Mucosa of descending colon (tissue), 3 donors: Measurements from ENCODE around the gene HEXIM2. TPM values are rescaled to one million over a fixed set of nuclear protein-coding genes. Genes with fewer than 3 reads are reported as not detected.

ENCODE experiments used
- ATAC-seq: fragments of 200-7000 bp; cut with Tn5 transposase; one replicate; pipeline ENCODE4 v1.9.1; 2020; ENCODE audit warnings: mild to moderate bottlenecking, moderate library complexity
- DNase-seq, 3 donors: peaks; one replicate each; pipeline ENCODE4 v3.0.0-alpha.2; 2020
- H3K36me3 ChIP-seq: fragments of 200-600 bp; one replicate; pipeline ENCODE4 v1.8.0; 2021; ENCODE audit warnings: low read depth, mild to moderate bottlenecking
- H3K4me1 ChIP-seq: fragments of 200-600 bp; one replicate; pipeline ENCODE4 v1.8.0; 2021; ENCODE audit warnings: low read depth, mild to moderate bottlenecking
- H3K4me3 ChIP-seq: fragments of 200-600 bp; one replicate; pipeline ENCODE4 v1.8.0; 2021; ENCODE audit warnings: mild to moderate bottlenecking
- H3K9me3 ChIP-seq: fragments of 200-600 bp; one replicate; pipeline ENCODE4 v1.8.0; 2021; ENCODE audit warnings: mild to moderate bottlenecking
- intact Hi-C, 2 donors: fragments of 100-400 bp; cut with DNase I in 1 of 2; cut with micrococcal nuclease in 1 of 2; formaldehyde crosslinking; loops; one replicate each; pipeline versions ENCODE4 v1.11.0 to v1.11.1; 2022; cut with DNase I, micrococcal nuclease
- total RNA-seq, 3 donors: library from RNA; stranded (reverse); fragmentation: NEBNext Ultra II Directional in 2 of 3; extraction: Animal tissue kit (Norgen Biotek cat#: 25700) in 2 of 3; gene quantifications; one replicate each; pipeline versions ENCODE4 v1.2.1 to v1.2.4, GENCODE V29; 2021 to 2023
- TF ChIP-seq, protein P1 (sequence below): fragments of 200-600 bp; IDR thresholded peaks from one replicate; pipeline ENCODE4 v1.8.0; 2022; ENCODE audit warnings: antibody characterized with exemption, mild to moderate bottlenecking
- donor health status: DM: no; HTN: no; CAD: no; lungs with moderate emphysema.
- donor health status: DM: no; HTN: no; CAD: no.
- donor health status: DM: no; HTN: yes; CAD: no.

Gene HEXIM2
- total RNA-seq, 3 donors from 2014 or later = 3.9 to 9.6 (median 4.5) TPM

DNA sequence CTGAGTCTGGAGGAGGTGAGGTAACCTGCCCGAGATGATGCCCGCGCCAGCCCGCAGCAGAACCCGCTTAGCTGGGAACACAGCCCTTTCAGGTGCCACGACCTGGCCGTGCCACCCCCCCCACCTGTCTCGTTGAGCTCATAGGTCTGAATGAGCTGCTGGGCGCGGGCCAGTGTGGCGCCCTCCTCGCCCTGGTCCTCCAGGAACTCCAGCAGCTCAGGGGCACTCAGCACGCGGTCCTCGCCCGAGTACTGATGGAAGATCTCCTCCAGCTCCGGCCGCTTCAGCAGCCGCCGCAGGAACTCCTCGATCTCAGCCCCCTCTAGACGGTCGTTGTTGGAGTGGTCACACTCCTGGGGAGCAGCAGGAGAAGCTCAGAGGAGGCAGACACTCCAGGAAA, 43.0 kb upstream of the HEXIM2 start:
- Histone ChIP-seq H3K9me3 (no peaks in the 10 kb centered on the region), H3K36me3 (peaks cover 4% of the 10 kb centered on the region), H3K4me1 (peaks cover 11% of the 10 kb centered on the region), H3K4me3 (no peak overlapping the region)
- ATAC-seq = no peak
- no peak for DNase-seq
- TF ChIP-seq, protein P1, sequence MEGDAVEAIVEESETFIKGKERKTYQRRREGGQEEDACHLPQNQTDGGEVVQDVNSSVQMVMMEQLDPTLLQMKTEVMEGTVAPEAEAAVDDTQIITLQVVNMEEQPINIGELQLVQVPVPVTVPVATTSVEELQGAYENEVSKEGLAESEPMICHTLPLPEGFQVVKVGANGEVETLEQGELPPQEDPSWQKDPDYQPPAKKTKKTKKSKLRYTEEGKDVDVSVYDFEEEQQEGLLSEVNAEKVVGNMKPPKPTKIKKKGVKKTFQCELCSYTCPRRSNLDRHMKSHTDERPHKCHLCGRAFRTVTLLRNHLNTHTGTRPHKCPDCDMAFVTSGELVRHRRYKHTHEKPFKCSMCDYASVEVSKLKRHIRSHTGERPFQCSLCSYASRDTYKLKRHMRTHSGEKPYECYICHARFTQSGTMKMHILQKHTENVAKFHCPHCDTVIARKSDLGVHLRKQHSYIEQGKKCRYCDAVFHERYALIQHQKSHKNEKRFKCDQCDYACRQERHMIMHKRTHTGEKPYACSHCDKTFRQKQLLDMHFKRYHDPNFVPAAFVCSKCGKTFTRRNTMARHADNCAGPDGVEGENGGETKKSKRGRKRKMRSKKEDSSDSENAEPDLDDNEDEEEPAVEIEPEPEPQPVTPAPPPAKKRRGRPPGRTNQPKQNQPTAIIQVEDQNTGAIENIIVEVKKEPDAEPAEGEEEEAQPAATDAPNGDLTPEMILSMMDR = no peak
- intact Hi-C loops = loop anchor here in 1 of 2 donors (10.0 kb wide), 1 partner anchor 194 kb away; no protein-coding TSS in a partner anchor

GRCh38 chr17:45119964-45120363, 41.7 kb upstream of the HEXIM2 start:
- no peak overlapping the region for H3K4me3 ChIP-seq
- H3K4me1 ChIP-seq = peaks cover 24% of the 10 kb centered on the region
- H3K36me3 ChIP-seq = peaks cover 4% of the 10 kb centered on the region
- DNase-seq (no peak), ATAC-seq (no peak)
- intact Hi-C loops = loop anchor here in 1 of 2 donors (10.0 kb wide), 1 partner anchor 195 kb away; no protein-coding TSS in a partner anchor
- TF ChIP-seq, protein P1 = no peak
- H3K9me3 ChIP-seq = no peaks in the 10 kb centered on the region

GRCh38 chr17:45120558-45120957, 41.1 kb upstream of the HEXIM2 start:
- TF ChIP-seq, protein P1 = no peak
- Histone ChIP-seq H3K4me3 (no peak overlapping the region), H3K36me3 (peaks cover 4% of the 10 kb centered on the region)

GRCh38 chr17:45121055-45121454, 40.6 kb upstream of the HEXIM2 start:
- DNase-seq (no peak), ATAC-seq (no peak)
- intact Hi-C loops = no loop called here
- Histone ChIP-seq H3K4me1 (peaks cover 29% of the 10 kb centered on the region), H3K9me3 (no peaks in the 10 kb centered on the region), H3K4me3 (no peak overlapping the region), H3K36me3 (peaks cover 4% of the 10 kb centered on the region)
- TF ChIP-seq, protein P1 = no peak

More at GRCh38 chr17:45120558-45120957, 41.1 kb upstream of the HEXIM2 start:
- no peaks in the 10 kb centered on the region for H3K9me3 ChIP-seq
- DNase-seq (no peak), ATAC-seq (no peak)
- intact Hi-C loops = no loop called here
- H3K4me1 ChIP-seq = peaks cover 28% of the 10 kb centered on the region

DNA sequence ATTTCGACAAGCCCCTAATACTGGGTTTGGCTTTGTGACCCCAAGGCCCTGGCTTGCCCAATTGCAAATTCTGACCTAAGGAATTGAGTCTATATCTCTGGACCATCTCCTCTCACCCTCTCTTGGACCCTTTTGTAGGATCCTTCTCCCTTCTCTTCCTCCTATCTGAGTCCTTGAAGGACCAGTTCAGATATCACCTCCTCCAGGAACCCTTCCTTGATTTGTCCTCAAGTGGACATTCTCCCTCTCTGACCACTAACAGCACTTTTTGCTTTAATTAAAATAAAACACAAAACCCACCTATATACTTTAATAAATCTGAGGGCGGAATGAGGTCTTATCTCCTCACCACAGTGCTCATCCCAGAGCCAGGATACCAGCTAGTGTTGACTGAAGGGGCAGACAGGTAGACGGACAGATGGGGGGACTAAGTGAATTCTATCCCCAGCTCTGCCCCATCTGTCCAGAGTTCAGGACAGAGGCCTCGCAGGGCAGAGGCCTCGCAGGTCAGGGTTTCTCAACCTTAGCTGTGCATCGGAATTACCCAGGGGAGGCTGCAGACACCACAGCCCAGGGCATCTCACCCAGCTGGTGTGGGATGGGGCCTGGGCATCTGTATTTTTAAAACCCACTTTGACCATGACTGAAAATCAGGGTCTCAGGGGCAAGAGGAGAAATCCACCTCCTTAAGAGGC, 38.5 kb upstream of the HEXIM2 start:
- intact Hi-C loops = no loop called here
- Histone ChIP-seq H3K9me3 (no peaks in the 10 kb centered on the region), H3K4me1 (peaks cover 43% of the 10 kb centered on the region), H3K36me3 (peaks cover 4% of the 10 kb centered on the region), H3K4me3 (no peak overlapping the region)
- ATAC-seq (no peak), DNase-seq (no peak)
- TF ChIP-seq, protein P1 = no peak
